Hepatic stellate cell (primary cell): ENCODE measurements around the gene FRK.

Experiments used
- DNase-seq: peaks from one replicate; pipeline ENCODE4 v3.0.0; 2011; ENCODE audit warnings: low spot score

The FRK gene

DNA sequence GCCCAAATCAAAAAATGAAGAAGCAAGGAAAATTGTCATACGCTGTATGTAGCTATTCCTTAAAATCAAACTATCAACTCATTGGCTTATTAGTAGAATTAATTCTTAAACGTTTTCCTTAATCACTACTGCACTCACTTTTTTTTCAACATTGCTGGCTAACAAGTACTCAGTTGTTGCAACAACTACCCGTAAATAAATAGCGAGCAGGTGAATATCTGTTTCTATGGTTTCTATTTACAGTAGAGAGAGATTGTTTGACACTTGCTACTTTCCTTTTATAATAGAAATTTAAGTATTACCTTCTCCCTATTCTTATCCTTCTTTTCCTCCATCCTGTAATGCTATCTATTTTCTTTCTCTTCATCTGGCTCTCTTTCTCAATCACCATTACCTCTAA lies 25.1 kb downstream of the FRK start:
- DNase-seq: no peak

DNA sequence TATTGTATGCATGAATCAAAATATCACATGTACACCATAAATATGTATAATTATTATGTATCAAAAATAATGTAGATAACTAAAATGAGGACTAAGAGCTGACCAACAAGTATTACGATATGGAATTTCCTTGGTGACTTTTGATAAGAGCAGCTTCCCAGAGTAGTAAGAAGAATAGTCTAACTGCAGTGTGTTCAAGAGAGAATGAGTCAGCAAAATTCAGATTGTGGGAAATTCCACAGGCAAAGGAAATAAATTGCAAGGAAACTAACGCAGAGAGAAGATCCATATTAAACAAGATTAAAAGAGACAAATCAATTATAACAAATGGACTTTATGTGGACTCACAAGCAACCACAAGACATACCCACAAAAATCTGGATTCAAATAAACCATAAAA lies 26.4 kb downstream of the FRK start:
- peak; percentile 8 for DNase-seq

DNA sequence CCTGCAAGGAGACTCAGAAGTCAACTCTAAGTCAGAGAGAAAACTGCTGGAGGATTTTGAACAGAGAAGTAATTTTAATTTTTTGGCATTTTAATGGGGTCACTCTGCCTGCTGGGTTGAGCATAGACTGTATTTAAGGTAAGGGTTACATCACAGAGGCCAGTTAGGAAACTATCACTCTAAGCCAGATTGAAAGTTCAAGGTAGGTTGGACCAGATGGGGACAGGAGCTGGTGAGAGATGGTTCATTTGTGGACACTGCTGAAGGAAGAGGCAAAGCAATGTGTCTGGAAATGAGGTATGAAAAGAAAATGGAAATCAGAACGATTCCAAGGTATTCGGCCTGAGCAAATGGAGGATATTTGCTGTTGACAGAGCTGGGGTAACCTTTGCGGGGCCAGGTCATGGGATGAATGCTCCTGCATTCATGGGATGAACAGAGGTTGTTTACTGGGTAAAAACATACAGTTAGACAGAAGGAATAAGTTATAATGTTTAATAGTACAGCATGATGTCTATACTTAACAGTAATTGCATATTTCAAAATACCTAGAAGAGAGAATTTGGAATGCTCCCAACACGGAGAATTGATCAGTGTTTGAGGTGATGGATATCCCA lies 26.9 kb downstream of the FRK start:
- no peak for DNase-seq

DNA sequence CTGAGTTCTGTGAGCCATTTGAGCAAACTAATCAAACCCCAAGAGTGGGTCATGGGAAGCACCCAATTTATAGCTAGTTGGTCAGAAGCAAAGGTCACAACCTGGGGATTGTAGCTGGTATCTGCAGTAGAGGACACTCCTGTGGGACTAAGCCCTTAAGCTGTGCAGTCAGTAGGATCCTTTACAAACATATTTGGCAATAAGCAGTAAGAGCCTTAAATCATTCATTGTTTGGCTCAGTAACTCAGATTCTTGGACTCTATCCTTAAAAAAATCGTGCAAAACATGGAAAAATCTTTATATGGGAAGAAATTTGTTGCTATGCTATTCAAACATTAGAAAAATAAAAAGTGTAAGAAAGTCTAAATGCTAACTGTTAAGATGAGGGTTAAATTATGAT lies 29.9 kb downstream of the FRK start:
- DNase-seq: no peak

DNA sequence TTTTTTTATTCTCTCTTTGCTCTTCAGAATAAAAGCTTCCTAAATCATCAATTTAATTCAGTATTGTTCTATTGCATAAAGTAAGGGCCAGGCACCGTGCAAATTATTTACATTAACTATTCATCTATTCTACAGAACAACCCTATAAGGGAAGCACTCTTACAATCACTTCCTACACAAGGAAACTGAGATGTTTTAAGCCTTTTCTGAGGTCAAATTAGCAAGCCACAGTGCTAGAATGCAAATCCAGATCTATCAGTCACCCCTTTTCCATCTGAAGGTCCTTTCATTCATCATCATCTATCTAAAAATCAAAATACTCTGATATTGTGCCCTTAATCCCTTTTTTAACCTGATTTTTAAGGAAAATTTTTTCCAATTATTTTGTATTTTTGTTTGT lies 31.2 kb downstream of the FRK start:
- DNase-seq: no peak

DNA sequence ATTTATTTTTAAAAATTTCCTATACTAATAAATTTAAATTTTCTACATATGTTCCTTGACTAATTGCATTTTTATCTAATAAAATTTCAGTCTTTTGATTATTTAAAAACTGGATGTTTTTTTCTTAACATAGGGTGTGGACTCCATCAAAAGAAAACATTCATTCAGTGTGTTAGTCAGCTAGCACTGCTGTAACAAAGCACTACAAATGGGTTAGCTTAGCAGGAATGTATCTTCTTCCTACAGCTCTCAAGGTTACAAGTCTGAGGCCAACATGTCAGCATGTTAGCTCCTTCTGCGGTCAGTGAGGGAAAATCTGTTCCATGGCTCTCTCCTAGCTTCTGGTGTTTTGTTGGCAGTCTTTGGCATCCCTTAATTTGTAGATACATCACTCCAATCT lies 32.5 kb downstream of the FRK start:
- no peak for DNase-seq

DNA sequence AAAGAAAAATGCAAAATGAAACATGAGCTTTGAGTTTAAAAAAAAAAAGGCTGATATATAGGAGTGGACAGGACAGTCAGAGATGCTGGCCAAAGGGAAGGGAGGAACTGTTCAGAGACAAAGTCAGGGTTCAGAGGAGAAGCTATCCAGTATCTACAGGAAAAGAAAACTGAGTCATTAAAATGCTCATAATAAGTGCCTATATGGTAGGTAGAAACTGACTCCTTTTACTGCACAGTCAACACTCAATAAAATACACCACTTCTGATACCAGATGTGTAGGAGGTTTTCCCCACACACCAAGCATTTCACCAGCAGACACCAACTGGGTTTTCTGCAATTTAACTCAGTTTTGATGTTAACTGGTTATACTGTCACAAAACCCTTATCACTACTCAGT lies 32.9 kb downstream of the FRK start:
- no peak for DNase-seq

DNA sequence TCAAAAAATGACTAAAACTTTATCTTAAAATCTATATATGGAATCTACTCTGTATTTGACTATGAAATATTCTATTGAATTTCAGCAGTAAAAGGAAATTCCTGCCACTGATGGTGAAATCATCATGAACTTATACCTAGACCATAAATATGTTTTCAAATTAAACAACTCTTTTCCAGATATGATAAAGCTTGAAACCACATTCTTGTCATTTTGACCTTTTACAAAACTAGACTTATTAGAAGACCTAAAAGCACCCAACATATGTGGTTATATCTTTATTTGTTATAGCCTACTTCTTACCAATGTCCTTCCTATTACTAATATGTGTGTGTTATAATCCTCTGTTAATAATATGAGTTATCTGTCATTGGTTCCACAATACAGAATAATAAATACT lies 35.3 kb downstream of the FRK start:
- DNase-seq: no peak

DNA sequence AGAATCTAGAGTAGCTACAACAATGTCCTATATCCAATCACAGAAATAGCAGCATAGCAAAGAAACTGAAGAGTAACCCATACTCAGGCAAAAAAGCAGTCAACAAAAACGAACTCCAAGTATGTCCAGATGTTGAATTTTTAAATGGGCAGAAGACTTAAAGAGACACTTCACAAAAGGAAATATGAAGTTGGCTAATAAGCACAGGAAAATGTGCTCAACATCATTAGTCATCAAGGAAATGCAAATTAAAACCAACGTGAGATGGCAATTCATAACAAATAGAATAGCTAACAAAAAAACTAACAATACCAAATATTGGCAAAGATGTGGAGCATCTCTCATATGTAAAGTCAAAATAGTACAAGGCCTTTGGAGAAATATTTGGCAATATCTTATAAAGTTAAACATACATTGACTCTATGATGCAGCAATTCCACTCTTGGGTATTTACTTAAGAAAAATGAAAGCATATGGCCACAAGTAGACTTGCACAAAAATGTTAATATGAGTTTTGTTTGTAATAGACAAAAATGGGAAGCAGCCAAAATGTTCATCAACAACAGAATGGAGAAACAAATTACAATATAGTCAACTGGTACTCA lies 37.7 kb downstream of the FRK start:
- DNase-seq: no peak

DNA sequence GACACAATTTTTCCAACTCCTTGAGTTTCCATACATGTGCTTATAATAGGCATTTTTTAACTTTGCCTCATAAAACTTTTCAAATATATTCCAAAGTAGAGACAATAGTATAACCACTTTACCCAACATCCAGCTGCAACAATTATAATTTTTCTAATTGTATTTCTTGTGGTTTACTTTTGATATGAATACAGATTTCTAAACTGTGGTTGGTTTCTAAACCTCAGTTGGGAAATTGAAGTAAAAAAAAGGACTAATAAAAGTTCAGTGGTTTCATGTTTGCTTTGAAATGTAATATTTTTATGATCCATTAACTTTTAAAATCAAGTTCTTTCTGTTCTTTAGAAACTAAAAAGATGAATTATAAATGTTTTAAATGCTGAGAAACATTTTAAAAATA lies 40.0 kb downstream of the FRK start:
- no peak for DNase-seq

DNA sequence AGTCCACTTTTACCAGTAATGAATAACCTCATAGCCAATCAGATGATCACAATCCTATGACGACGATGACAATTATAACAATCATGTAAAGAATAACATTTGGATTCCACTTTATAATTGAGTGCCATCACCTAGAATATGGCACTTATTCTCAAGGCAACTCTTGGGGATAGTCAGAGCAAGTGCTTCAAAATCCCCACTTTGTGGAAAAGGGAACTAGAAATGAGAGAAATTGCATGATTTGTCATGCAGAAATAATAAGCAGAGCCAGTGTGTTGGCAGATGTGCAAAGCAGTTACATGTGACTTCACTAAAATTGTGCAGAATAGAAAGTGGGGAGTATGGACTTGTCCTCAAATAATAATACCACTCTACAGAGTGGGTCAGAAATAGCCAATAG lies 41.3 kb downstream of the FRK start:
- DNase-seq: no peak

DNA sequence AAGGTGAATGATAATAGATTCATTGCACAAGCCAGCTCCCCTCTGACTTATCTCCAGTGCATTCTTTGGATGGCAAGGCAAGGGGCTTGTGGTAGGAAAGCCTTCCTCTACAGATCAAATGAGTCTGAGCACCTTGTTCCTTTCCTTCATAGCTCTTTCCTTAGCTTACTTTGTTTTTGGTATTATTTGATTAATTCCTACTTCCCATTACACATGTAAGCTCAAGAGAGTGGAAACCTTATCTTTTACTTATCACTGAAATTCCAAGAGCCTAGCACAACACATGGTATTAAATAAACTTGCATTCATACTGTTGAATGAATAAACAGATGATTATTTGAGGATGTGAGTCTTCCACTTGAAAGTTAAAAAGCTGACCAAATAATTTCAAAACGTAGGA lies 41.7 kb downstream of the FRK start:
- DNase-seq: no peak

DNA sequence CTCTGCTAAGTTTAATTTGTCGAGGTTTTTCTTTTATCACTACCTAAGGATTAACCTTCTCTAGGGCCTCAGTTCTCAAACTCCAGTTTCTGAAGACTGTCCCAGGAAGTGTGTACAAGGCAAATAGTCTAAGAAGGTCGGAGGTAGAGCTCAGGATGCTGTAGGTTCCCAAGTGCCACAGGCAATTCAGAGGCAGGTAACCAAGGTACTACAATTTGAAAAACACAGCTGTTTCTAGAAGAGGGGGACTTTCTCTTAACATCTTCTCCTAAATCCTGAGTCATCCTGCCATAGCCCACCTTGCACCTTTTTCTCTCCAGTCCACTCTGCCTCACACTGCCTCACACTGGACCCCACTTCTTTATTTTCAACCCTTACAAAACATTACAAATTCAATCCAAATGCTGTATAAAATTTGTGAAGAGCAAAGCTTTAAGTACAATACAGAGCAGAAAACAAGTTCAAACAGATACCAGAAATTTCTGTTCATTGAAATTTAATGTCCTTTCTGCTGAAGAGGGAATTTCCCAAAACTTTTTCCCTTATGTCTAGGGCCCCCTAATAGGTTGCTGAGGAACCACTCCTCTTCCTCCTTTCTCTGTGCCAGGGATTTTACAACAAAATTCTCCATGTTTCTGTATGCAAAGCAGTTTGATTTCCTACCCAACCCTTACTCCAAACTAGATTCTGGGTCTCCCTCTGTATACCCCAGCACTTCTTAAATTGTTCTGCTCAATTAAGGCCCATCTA lies 43.0 kb downstream of the FRK start:
- DNase-seq: no peak

DNA sequence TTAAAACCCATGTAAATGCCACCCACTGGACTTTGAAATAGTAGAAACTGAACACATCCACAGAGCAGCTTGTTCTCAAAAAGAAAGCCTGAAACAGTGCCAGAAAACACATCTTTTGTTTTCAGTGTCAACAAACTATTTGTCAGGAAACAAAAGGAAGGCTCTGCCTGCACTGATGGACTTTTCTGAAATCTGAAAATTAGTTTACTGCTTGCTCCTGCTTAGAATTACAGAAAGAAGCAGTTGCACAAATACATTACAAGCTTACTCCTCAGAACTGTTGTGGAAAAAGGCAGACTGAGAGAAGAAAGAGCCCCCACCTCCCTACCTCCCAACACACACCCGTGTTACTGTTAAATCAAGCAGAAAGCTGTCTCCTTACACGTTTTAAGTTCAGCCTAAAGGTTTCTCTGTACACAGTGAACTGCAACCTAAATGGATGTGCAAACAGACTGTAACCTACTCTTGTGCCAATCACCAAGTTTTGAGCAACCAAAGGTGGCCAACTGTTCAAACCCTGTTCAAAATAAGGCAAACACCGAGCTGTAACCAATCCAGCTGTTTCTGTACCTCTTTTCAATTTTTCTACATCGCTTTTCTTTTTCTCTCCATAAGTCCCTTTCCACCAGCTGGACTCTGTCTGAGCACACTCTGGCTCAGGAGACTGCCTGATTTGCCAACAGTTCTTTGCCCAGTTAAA lies 43.7 kb downstream of the FRK start:
- DNase-seq: no peak

DNA sequence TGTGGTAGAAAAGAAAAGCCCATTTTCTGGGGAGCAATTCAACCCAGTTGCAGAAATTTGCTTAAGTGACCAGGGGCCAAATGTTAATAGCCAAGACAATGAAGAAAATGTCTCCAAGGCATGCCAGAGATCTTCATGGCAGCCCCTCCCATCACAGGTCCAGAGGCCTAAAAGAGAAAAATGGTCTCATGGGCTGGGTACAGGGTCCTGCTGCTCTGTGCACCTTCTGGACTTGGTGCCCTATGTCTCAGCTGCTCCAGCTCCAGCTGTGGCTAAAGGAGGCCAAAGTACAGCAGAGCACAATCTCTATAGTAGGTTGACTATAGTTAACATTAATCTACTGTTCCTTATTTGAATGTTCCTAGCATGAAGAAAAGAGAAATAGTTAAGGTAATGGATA lies 44.7 kb downstream of the FRK start:
- DNase-seq: no peak

DNA sequence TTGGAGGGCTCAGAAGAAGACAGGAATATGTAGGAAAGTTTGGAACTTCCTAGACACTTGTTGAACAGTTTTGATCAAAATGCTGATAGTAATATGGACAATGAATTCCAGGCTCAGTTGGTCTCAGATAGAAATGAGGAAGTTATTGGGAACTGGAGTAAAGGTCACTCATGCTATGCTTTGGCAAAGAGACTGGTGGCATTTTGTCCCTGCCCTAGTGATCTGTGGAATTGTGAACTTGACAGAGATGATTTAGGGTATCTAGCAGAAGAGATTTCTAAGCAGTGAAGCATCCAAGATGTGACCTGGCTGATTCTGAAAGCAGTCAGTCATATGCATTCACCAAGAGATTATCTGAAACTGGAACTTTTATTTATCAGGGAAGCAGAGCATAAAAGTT lies 45.1 kb downstream of the FRK start:
- no peak for DNase-seq

DNA sequence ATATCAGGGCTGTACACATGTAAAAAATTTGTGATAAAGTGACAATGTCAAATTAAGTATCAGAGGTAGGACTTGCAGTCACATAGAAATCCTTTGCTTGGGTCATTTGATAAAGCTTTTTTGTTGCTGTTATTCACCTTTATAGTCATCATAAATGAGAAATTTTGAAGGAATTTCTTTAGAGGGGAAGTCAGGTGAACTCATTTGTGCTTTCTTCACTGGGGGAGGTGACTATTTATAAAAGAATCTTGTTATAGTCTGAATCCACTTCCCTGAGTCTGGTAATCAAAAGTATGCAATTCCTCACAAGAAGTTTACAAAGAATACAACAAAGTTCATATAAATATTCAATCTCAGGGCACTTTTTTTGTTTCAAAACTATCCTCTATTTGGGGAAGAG lies 47.7 kb downstream of the FRK start:
- no peak for DNase-seq

DNA sequence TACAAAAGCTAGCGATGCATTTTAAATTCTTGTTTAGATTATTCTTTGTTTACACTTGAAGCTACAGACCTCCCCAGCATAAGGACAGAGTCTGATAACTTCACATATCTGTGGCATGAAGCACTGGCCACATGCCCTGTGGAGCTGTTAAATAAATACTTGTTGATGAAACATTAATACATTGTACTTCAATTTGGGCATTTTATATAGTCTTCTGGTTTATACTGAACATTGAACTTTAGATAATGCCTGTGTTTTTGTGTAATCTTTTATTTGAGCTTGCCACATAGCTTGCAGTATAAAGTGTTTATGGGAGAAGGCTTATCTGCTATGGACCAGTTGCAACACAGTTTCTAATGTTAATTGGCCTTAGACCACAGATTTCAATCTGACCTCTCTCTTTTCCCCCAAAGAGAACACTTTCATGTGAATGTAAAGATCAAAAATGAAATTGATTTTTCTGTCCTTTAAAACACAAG lies 48.2 kb downstream of the FRK start:
- DNase-seq: no peak

DNA sequence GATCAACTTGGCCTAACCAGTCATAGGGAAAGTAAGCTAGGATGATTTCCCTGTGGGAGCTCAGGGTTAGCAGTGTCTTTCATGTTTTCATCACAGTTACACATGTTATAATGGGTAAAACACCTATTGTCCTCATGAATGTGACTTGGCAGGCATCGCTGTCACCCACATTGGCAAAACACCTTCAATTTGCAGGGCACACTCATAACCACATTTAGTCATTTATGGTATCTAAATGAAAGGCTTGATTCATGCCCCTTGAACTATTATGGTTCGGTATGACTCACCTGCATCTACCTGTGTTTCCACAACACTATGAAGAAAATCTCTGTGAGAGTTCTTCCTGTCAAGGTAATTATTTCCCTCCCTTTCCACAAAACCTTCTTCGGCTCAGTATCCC lies 49.2 kb downstream of the FRK start:
- DNase-seq: no peak

DNA sequence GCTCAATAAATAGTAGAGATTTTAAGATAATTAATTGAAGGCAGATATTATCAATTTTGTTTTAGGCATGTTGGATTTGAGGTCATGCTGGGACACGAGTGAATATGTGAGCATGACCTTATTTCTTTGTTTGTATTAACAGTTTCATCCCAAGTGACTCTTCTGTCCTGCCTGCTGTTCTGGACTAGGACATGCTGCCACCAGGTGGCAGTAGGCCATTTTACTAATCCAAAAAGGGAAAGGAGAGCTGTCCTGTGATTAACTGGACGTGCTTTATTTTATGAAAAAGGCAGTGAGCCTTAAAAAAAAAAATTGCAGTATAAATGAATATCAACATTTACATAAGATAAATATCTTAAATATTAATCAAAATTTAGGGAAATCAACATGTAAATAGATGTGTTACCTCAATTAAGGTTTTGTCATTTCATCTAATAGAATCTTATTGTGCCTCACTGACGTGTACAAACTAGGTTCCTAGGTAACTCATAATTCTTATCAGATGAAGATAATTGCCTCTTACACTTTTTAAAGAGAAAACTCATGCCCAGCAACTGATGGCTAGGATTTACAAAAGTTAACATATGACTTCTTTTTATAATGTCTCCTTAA lies 49.8 kb downstream of the FRK start:
- DNase-seq: peak; percentile 9

DNA sequence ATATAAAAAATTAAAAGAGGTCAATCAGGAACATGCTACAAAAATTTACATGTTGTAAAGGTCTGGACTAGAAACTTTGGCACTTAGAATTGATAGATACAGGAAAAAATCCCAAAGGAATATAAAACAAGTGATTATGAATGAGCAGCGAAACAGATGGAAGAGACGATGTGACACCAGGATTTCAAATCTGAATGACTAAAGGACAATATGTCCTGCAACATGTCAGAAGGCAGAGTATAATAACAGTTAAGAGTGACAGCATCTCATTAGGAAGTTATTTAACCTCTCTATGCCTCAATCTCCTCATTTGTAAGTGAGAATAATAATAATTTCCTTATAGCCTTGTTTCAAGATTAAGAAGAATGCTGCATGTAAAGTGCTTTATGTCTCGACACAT lies 50.3 kb downstream of the FRK start:
- DNase-seq: no peak

DNA sequence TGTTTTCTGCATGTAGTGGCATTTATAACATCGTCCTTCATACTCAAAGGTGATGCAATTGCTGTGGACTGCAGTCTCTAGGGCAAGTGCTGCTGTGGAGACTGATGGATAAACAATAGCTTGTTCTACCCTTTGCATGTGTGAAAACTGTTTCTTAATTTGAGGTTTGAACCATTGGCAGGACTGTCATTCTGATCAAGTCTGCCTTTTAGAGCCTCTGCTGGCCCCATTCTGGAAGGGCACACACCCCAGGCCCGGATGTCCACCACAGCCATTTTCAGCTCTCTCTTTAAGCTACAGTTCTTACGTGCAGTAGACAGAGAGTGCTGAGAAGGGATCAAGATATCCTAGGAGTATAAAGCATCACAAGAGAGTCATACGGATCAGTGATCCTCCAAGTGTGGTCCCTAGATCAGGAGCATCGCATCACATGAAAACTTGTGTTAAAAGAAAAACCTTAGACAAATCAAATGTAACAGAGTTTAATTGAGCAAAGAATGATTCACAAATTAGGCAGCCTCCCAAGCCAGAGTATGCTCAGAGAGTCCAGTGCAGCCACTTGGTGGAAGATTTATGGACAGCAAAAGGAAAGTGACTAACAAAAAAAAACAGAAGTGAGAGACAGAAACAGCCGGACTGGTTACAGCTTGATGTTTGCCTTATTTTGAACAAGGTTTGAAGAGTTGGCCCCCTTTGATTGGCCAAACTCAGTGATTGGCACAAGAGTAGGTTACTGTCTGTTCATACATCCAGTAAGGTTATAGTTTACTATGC lies 52.0 kb downstream of the FRK start:
- DNase-seq: peak; percentile 2
